Keratinocyte (primary cell): ENCODE results near the gene MED31. TPM values are rescaled to one million over a fixed set of nuclear protein-coding genes. Genes with fewer than 3 reads are reported as not detected.

Experiments
- DNase-seq: peaks from one replicate; pipeline ENCODE4 v3.0.0-alpha.2; 2011; ENCODE audit warnings: low read depth, missing footprints, low spot score
- FAIRE-seq: peaks from 2 replicates; lab custom pipeline; 2011; peaks lifted over from hg19 to GRCh38; lab: Jason Lieb, UNC
- H2AFZ ChIP-seq: 2 replicates; pipeline ENCODE4 v1.6.0; 2012; ENCODE audit warnings: low read length, control low read depth, inconsistent platforms; ENCODE audit not compliant: control insufficient read depth
- H3K27ac ChIP-seq: 2 replicates; pipeline ENCODE4 v1.5.1; 2011; ENCODE audit warnings: low read length; ENCODE audit not compliant: control insufficient read depth, insufficient read depth
- H3K27me3 ChIP-seq: 3 replicates; pipeline ENCODE4 v1.6.0; 2011; ENCODE audit warnings: low read length; ENCODE audit not compliant: control insufficient read depth, insufficient read depth; ENCODE audit errors: extremely low read depth
- H3K36me3 ChIP-seq, 2 experiments: 2 replicates in 1 of 2; 3 replicates in 1 of 2; pipeline ENCODE4 v1.5.1; 2011; ENCODE audit warnings: low read length in 2 of 2, mild to moderate bottlenecking in 1 of 2; ENCODE audit not compliant: control insufficient read depth in 2 of 2, insufficient read depth in 2 of 2; ENCODE audit errors: extremely low read depth in 1 of 2
- H3K4me1 ChIP-seq: 3 replicates; pipeline ENCODE4 v1.5.1; 2011; ENCODE audit warnings: low read length; ENCODE audit not compliant: control insufficient read depth, insufficient read depth; ENCODE audit errors: extremely low read depth
- H3K4me2 ChIP-seq: 3 replicates; pipeline ENCODE4 v1.6.0; 2011; ENCODE audit warnings: low read depth, low read length; ENCODE audit not compliant: control insufficient read depth, insufficient read depth; ENCODE audit errors: extremely low read depth
- H3K4me3 ChIP-seq, 3 experiments: fragments of 200-600 bp in 1 of 3; sonication (generic) in 1 of 3; 2 replicates in 2 of 3; 3 replicates in 1 of 3; pipeline ENCODE4 v1.5.1; 2011 to 2016; ENCODE audit warnings: low read length in 3 of 3, mild to moderate bottlenecking in 3 of 3, control low read depth in 2 of 3, inconsistent platforms in 1 of 3, low read depth in 1 of 3, mixed read lengths in 1 of 3, mixed run types in 1 of 3, moderate library complexity in 1 of 3; ENCODE audit not compliant: control insufficient read depth in 2 of 3, insufficient read depth in 2 of 3; ENCODE audit errors: extremely low read depth in 1 of 3
- H3K79me2 ChIP-seq: 2 replicates; pipeline ENCODE4 v1.6.0; 2012; ENCODE audit warnings: low read length; ENCODE audit not compliant: control insufficient read depth, insufficient read depth
- H3K9ac ChIP-seq: 3 replicates; pipeline ENCODE4 v1.6.0; 2011; ENCODE audit warnings: low read length; ENCODE audit not compliant: control insufficient read depth, insufficient read depth; ENCODE audit errors: extremely low read depth
- H3K9me1 ChIP-seq: 3 replicates; pipeline ENCODE4 v1.6.0; 2011; ENCODE audit warnings: low read length; ENCODE audit not compliant: control insufficient read depth, insufficient read depth; ENCODE audit errors: extremely low read depth
- H3K9me3 ChIP-seq: 2 replicates; pipeline ENCODE4 v1.5.1; 2012; ENCODE audit warnings: low read depth, low read length; ENCODE audit not compliant: control insufficient read depth
- H4K20me1 ChIP-seq: 3 replicates; pipeline ENCODE4 v1.6.0; 2011; ENCODE audit warnings: low read length; ENCODE audit not compliant: control insufficient read depth, insufficient read depth; ENCODE audit errors: extremely low read depth
- EZH2 ChIP-seq: IDR thresholded peaks from one replicate; pipeline ENCODE4 v1.6.1; 2012; ENCODE audit warnings: inconsistent platforms, mild to moderate bottlenecking, low read length, moderate library complexity
- dilution Hi-C: fragments of 300-500 bp; cut with MboI; formaldehyde crosslinking; loops from one replicate; pipeline ENCODE4 v1.7.0; 2020; ENCODE audit warnings: low sequenced_read_pairs; ENCODE audit not compliant: extremely low pct_ligation_motif_present
- polyA plus RNA-seq, 5 experiments: library from polyadenylated mRNA; depleted of rRNA in 3 of 5; stranded (reverse) in 3 of 5; stranded (forward) in 1 of 5; unstranded in 1 of 5; fragments of >200 nt; gene quantifications; 1 replicate in 1 of 5; 2 replicates in 3 of 5; 3 replicates in 1 of 5; pipeline versions ENCODE4 v1.2.1 to v1.2.3, GENCODE V29; 2011 to 2012; ENCODE audit warnings: missing spikeins in 2 of 5, low read depth in 1 of 5, low replicate concordance in 1 of 5
- TF ChIP-seq, protein P1 (sequence below), 3 experiments: IDR thresholded peaks in 1 of 3; conservative IDR thresholded peaks in 1 of 3; optimal IDR thresholded peaks in 1 of 3; 2 replicates in 2 of 3; 3 replicates in 1 of 3; pipeline versions ENCODE3 to v1.5.1; 2011; ENCODE audit warnings: low read length in 3 of 3, mild to moderate bottlenecking in 3 of 3, moderate library complexity in 2 of 3, control low read depth in 1 of 3, inconsistent platforms in 1 of 3; ENCODE audit not compliant: insufficient read depth in 2 of 3; ENCODE audit errors: extremely low read depth in 1 of 3

Gene MED31
- polyA plus RNA-seq, 1 donor (not counting 4 experiments of a cell fraction or from before 2014, with no cell fraction given): 49.0 TPM

DNA sequence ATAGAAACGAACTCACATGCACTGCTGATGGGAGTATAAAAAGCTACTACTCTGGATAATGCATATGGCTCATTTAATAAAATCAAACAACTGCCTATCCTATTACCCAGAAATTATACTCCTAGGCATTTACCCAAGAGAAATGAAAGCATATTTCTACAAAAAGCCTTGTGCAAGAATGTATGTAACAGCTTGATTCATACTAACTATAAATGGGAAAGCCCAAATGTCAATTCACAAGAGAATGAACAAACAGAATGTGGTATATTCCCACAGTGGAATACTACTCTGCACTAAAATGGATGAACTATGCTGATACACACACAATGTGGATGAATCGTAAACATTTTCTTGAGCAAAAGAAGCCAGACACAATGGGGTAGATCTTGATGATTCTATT is 49.3 kb downstream of the MED31 start:
- FAIRE-seq (peak; percentile 57), DNase-seq (no peak)
- no peak overlapping the region for H2AFZ ChIP-seq
- dilution Hi-C loops: no loop called here
- no peaks in the 10 kb centered on the region for H3K4me1 ChIP-seq
- H3K27me3 ChIP-seq: no peaks in the 10 kb centered on the region
- no peak overlapping the region for H3K9ac ChIP-seq
- H3K36me3 ChIP-seq: peaks cover 15 to 38% of the 10 kb centered on the region in 2 experiments
- no peak overlapping the region for H3K27ac ChIP-seq
- no peaks in the 10 kb centered on the region for H3K9me3 ChIP-seq
- TF ChIP-seq EZH2: no peak
- TF ChIP-seq, protein P1, sequence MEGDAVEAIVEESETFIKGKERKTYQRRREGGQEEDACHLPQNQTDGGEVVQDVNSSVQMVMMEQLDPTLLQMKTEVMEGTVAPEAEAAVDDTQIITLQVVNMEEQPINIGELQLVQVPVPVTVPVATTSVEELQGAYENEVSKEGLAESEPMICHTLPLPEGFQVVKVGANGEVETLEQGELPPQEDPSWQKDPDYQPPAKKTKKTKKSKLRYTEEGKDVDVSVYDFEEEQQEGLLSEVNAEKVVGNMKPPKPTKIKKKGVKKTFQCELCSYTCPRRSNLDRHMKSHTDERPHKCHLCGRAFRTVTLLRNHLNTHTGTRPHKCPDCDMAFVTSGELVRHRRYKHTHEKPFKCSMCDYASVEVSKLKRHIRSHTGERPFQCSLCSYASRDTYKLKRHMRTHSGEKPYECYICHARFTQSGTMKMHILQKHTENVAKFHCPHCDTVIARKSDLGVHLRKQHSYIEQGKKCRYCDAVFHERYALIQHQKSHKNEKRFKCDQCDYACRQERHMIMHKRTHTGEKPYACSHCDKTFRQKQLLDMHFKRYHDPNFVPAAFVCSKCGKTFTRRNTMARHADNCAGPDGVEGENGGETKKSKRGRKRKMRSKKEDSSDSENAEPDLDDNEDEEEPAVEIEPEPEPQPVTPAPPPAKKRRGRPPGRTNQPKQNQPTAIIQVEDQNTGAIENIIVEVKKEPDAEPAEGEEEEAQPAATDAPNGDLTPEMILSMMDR (optimal IDR thresholded peaks at IDR 0.05 in 1 of 3, IDR thresholded peaks at IDR 0.05 in 1 of 3, conservative IDR thresholded peaks at IDR 0.05 in 1 of 3; ENCODE audit: extremely low read depth in 1 of 3, insufficient read depth in 2 of 3, low read length in 3 of 3): no peak
- no peak overlapping the region for H3K4me2 ChIP-seq
- no peaks in the 10 kb centered on the region for H3K79me2 ChIP-seq
- no peak overlapping the region for H3K4me3 ChIP-seq
- H3K9me1 ChIP-seq: no peaks in the 10 kb centered on the region
- no peaks in the 10 kb centered on the region for H4K20me1 ChIP-seq

DNA sequence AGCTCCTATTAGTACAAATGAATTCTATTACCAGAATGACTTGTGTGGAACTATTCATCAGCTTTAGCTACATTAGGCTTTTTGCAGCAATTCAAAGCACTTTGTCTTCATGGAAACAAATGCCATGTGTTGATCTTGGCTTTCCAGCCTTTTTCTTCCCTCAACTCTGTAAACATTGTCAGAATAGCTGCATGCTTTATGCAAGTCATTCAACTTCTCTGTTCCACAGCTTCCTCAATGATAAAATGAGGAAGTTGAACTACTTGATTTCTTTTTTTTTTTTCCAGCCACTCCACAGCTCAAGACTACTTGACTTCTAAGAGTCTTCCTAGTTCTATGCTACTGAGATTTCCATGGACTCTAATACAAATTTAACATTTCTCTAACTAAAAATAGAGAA is 52.0 kb downstream of the MED31 start:
- Histone ChIP-seq H3K9me3 (no peaks in the 10 kb centered on the region), H3K4me2 (no peak overlapping the region), H3K79me2 (no peaks in the 10 kb centered on the region), H3K27ac (no peak overlapping the region), H3K9ac (no peak overlapping the region), H4K20me1 (no peaks in the 10 kb centered on the region), H3K27me3 (no peaks in the 10 kb centered on the region), H3K9me1 (no peaks in the 10 kb centered on the region), H3K4me1 (no peaks in the 10 kb centered on the region), H2AFZ (no peak overlapping the region), H3K36me3 (peaks cover 14 to 33% of the 10 kb centered on the region in 2 experiments), H3K4me3 (no peak overlapping the region)
- TF ChIP-seq, protein P1 (optimal IDR thresholded peaks at IDR 0.05 in 1 of 3, IDR thresholded peaks at IDR 0.05 in 1 of 3, conservative IDR thresholded peaks at IDR 0.05 in 1 of 3; ENCODE audit: extremely low read depth in 1 of 3, insufficient read depth in 2 of 3, low read length in 3 of 3): no peak
- TF ChIP-seq EZH2: no peak
- DNase-seq (no peak), FAIRE-seq (no peak)
- dilution Hi-C loops: no loop called here
